GM19043 (cell line): ENCODE data around the gene BBS9.

Experiments used
- ATAC-seq: cut with Tn5 transposase; IDR thresholded peaks from one replicate; pipeline ENCODE4 v1.9.1; 2021; ENCODE audit warnings: low read depth; ENCODE audit not compliant: unreplicated experiment

Gene BBS9

GRCh38 chr7:33582104-33582503 lies 452.7 kb downstream of the BBS9 start:
- no peak for ATAC-seq

- ATAC-seq = no peak
These were observed 453.2 kb downstream of the BBS9 start for GRCh38 chr7:33582533-33582932.

- ATAC-seq = no peak
These were observed 460.5 kb downstream of the BBS9 start for GRCh38 chr7:33589911-33590310.

GRCh38 chr7:33590916-33591315 lies 461.6 kb downstream of the BBS9 start:
- no peak for ATAC-seq

- no peak for ATAC-seq
These were observed 462.1 kb downstream of the BBS9 start for GRCh38 chr7:33591490-33591889.

GRCh38 chr7:33592718-33593117 lies 463.4 kb downstream of the BBS9 start:
- ATAC-seq = no peak

- no peak for ATAC-seq
These were observed 464.2 kb downstream of the BBS9 start for GRCh38 chr7:33593611-33594010.

- no peak for ATAC-seq
These were observed 467.3 kb downstream of the BBS9 start for GRCh38 chr7:33596686-33597085.

GRCh38 chr7:33597181-33597580 lies 467.8 kb downstream of the BBS9 start:
- no peak for ATAC-seq

- ATAC-seq = no peak
These were observed 471.7 kb downstream of the BBS9 start for GRCh38 chr7:33601101-33601500.

GRCh38 chr7:33601884-33602283 lies 472.5 kb downstream of the BBS9 start:
- no peak for ATAC-seq

GRCh38 chr7:33604056-33604455 lies 474.7 kb downstream of the BBS9 start:
- no peak for ATAC-seq

GRCh38 chr7:33610918-33611317 lies 481.6 kb downstream of the BBS9 start:
- no peak for ATAC-seq

GRCh38 chr7:33612442-33612841 lies 483.1 kb downstream of the BBS9 start:
- ATAC-seq = no peak

GRCh38 chr7:33614357-33615117 lies 485.2 kb downstream of the BBS9 start:
- ATAC-seq = no peak

GRCh38 chr7:33616752-33617151 lies 487.4 kb downstream of the BBS9 start:
- ATAC-seq = no peak

- ATAC-seq = no peak
These were observed 489.9 kb downstream of the BBS9 start for GRCh38 chr7:33619264-33619663.

- ATAC-seq = no peak
These were observed 493.9 kb downstream of the BBS9 start for GRCh38 chr7:33623267-33623666.

GRCh38 chr7:33624215-33624614 lies 494.9 kb downstream of the BBS9 start:
- ATAC-seq = no peak

GRCh38 chr7:33626869-33627268 lies 497.5 kb downstream of the BBS9 start:
- no peak for ATAC-seq

GRCh38 chr7:33627741-33628140 lies 498.4 kb downstream of the BBS9 start:
- no peak for ATAC-seq

GRCh38 chr7:33628894-33629293 lies 499.5 kb downstream of the BBS9 start:
- no peak for ATAC-seq

- no peak for ATAC-seq
These were observed 501.0 kb downstream of the BBS9 start for GRCh38 chr7:33630359-33630758.
